ENCODE data around the gene FAM124B.

The FAM124B gene

DNA sequence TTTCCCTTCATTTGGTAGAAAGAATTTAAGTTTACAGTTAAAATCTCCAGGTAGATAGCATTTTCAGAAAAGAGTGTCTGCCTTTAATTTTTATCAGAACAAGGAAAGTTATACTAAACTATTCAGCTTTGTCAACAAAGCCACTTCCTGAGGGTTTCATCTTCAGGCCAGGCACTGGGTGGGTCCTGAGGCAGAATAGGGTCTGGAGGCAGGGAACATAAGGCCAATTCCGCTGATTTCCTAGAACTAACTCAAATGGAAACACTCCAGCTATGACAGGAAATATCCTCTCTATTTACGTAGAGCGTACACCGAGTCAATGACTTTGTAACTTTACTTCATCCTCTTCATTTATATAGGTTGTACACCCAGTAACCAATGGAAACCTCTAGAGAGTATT lies 32.7 kb upstream of the FAM124B start:
- Histone ChIP-seq H3K9ac (ENCODE audit: low read depth, low read length, poor library complexity, severe bottlenecking) (no peak overlapping the region), H4K20me1 (ENCODE audit: insufficient read depth, low read length, poor library complexity, severe bottlenecking) (no peaks in the 10 kb centered on the region), H3K36me3 (ENCODE audit: insufficient read depth, low read length) (no peaks in the 10 kb centered on the region), H2AFZ (ENCODE audit: low read length) (no peak overlapping the region), H3K27me3 (ENCODE audit: insufficient read depth, low read length, poor library complexity, severe bottlenecking) (no peaks in the 10 kb centered on the region), H3F3A (ENCODE audit: low read depth) (no peaks in the 10 kb centered on the region), H3K9me2 (replicated peaks; ENCODE audit: low read depth, low read length) (no peaks in the 10 kb centered on the region), H3K4me3 (ENCODE audit: low read length, poor library complexity, severe bottlenecking) (no peak overlapping the region), H3K4me1 (ENCODE audit: insufficient read depth, low read length, poor library complexity, severe bottlenecking) (peaks cover 12% of the 10 kb centered on the region), H3K9me3 (ENCODE audit: insufficient read depth, low read depth, low read length) (no peaks in the 10 kb centered on the region), H3K79me2 (ENCODE audit: insufficient read depth, low read length) (no peaks in the 10 kb centered on the region), H3K4me2 (ENCODE audit: low read depth, low read length, poor library complexity, severe bottlenecking) (no peak overlapping the region)
- TF ChIP-seq EZH2phosphoT487 (IDR thresholded peaks at IDR 0.05; ENCODE audit: borderline replicate concordance) = no peak
- TF ChIP-seq, protein P1, sequence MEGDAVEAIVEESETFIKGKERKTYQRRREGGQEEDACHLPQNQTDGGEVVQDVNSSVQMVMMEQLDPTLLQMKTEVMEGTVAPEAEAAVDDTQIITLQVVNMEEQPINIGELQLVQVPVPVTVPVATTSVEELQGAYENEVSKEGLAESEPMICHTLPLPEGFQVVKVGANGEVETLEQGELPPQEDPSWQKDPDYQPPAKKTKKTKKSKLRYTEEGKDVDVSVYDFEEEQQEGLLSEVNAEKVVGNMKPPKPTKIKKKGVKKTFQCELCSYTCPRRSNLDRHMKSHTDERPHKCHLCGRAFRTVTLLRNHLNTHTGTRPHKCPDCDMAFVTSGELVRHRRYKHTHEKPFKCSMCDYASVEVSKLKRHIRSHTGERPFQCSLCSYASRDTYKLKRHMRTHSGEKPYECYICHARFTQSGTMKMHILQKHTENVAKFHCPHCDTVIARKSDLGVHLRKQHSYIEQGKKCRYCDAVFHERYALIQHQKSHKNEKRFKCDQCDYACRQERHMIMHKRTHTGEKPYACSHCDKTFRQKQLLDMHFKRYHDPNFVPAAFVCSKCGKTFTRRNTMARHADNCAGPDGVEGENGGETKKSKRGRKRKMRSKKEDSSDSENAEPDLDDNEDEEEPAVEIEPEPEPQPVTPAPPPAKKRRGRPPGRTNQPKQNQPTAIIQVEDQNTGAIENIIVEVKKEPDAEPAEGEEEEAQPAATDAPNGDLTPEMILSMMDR (conservative IDR thresholded peaks at IDR 0.05; ENCODE audit: low read length) = no peak

DNA sequence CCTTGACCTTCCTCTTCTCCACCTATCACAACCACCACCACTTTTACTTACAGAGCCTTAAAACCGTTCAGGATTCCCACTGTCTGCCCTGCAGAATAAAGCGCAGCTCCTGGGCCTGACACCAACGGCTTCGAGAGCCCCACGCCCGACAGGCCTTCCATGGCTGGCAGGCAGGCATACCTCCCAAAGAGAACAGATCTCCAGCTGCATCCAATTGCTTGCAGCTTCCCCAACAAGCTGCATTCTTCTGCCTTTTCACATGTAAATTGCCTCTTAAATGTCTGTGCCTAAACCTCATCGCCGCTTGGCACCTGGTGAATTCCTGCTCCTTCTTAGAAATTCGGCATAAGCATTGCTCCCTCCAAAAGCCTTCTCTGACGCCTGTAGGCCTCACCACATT lies 31.5 kb upstream of the FAM124B start:
- Histone ChIP-seq H4K20me1 (ENCODE audit: insufficient read depth, low read length, poor library complexity, severe bottlenecking) (no peaks in the 10 kb centered on the region), H3K4me2 (ENCODE audit: low read depth, low read length, poor library complexity, severe bottlenecking) (no peak overlapping the region), H3K9me3 (ENCODE audit: insufficient read depth, low read depth, low read length) (no peaks in the 10 kb centered on the region), H3K36me3 (ENCODE audit: insufficient read depth, low read length) (no peaks in the 10 kb centered on the region), H3K9me2 (replicated peaks; ENCODE audit: low read depth, low read length) (no peaks in the 10 kb centered on the region), H3K27me3 (ENCODE audit: insufficient read depth, low read length, poor library complexity, severe bottlenecking) (no peaks in the 10 kb centered on the region), H3K4me3 (ENCODE audit: low read length, poor library complexity, severe bottlenecking) (no peak overlapping the region), H3K9ac (ENCODE audit: low read depth, low read length, poor library complexity, severe bottlenecking) (no peak overlapping the region), H3K79me2 (ENCODE audit: insufficient read depth, low read length) (no peaks in the 10 kb centered on the region), H3K4me1 (ENCODE audit: insufficient read depth, low read length, poor library complexity, severe bottlenecking) (peaks cover 24% of the 10 kb centered on the region), H2AFZ (ENCODE audit: low read length) (no peak overlapping the region), H3F3A (ENCODE audit: low read depth) (no peaks in the 10 kb centered on the region)
- TF ChIP-seq, protein P1 (conservative IDR thresholded peaks at IDR 0.05; ENCODE audit: low read length) = no peak
- no peak for TF ChIP-seq EZH2phosphoT487 (IDR thresholded peaks at IDR 0.05; ENCODE audit: borderline replicate concordance)

DNA sequence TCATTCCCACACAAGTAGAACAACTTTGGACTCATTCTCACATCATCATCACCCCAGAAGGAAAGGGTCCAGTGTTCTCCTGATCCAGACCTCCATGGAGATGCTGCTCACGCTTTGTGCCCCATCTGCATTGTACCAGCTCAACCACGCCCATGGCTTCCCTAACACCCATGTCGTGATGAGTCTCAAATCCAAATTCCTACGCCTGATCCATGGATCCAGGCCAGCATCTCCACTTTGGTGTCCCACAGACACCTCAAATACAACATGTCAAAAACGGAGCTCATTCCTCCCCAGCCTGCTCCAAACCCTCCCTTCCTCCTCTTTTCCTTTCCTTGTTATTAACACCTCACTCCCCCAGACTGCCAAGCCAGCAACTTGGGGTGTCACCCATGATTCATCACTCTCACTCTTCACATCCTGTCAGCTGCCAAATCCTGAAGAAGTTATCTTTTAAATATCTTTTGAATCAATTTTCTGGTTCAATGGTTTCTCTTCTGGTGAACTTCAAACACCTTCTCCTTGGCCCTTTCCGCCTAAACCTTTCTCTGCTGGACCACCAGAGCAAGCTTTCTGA lies 30.2 kb upstream of the FAM124B start:
- Histone ChIP-seq H3K79me2 (ENCODE audit: insufficient read depth, low read length) (no peaks in the 10 kb centered on the region), H3K36me3 (ENCODE audit: insufficient read depth, low read length) (no peaks in the 10 kb centered on the region), H4K20me1 (ENCODE audit: insufficient read depth, low read length, poor library complexity, severe bottlenecking) (no peaks in the 10 kb centered on the region), H2AFZ (ENCODE audit: low read length) (no peak overlapping the region), H3K9me3 (ENCODE audit: insufficient read depth, low read depth, low read length) (no peaks in the 10 kb centered on the region), H3K9me2 (replicated peaks; ENCODE audit: low read depth, low read length) (no peaks in the 10 kb centered on the region), H3K4me3 (ENCODE audit: low read length, poor library complexity, severe bottlenecking) (no peak overlapping the region), H3K4me2 (ENCODE audit: low read depth, low read length, poor library complexity, severe bottlenecking) (no peak overlapping the region), H3K27me3 (ENCODE audit: insufficient read depth, low read length, poor library complexity, severe bottlenecking) (no peaks in the 10 kb centered on the region), H3K4me1 (ENCODE audit: insufficient read depth, low read length, poor library complexity, severe bottlenecking) (peaks cover 24% of the 10 kb centered on the region), H3K9ac (ENCODE audit: low read depth, low read length, poor library complexity, severe bottlenecking) (no peak overlapping the region), H3F3A (ENCODE audit: low read depth) (no peaks in the 10 kb centered on the region)
- TF ChIP-seq, protein P1 (conservative IDR thresholded peaks at IDR 0.05; ENCODE audit: low read length) = no peak
- TF ChIP-seq EZH2phosphoT487 (IDR thresholded peaks at IDR 0.05; ENCODE audit: borderline replicate concordance) = no peak
